ENCODE measurements around the gene RASGRF2.

Gene RASGRF2

DNA sequence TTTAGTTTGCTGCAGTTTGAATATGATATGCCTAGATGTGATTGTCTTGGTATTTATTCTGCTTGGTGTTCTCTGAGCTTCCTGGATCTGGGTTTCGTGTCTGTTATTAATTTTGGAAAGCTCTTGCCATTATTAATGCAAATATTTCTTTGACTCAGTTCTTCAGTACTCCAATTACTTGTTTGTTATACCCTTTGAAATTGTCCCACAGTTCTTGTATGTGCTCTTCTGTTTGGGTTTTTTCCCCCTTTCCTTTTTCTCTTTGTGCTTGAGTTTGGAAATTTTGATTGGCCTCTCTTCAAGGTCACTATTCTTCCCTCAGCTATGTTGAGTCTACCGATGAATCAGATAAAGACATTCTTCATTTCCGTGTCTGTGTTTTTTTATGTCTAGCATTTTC lies 176.4 kb downstream of the RASGRF2 start:
- Histone ChIP-seq H3K79me2 (ENCODE audit: control insufficient read depth, insufficient read depth, low read length, poor library complexity) (no peaks in the 10 kb centered on the region), H3K23ac (ENCODE audit: low read length) (no peak overlapping the region), H2BK12ac (ENCODE audit: low read length) (no peak overlapping the region), H3K9ac (ENCODE audit: low read length) (no peak overlapping the region), H4K91ac (ENCODE audit: low read depth, low read length) (no peak overlapping the region), H3K18ac (ENCODE audit: low read length) (no peak overlapping the region), H3K27me3 (ENCODE audit: insufficient read depth, low read length) (no peaks in the 10 kb centered on the region), H2AK5ac (ENCODE audit: low read length) (no peak overlapping the region), H3K4me2 (ENCODE audit: low read length) (no peak overlapping the region), H2BK5ac (ENCODE audit: low read depth, low read length, poor library complexity) (no peak overlapping the region), H4K8ac (ENCODE audit: low read depth, low read length) (no peak overlapping the region), H3K79me1 (ENCODE audit: low read length) (no peaks in the 10 kb centered on the region), H3K27ac (ENCODE audit: low read depth, low read length) (no peak overlapping the region), H3K9me3 (ENCODE audit: insufficient read depth, low read depth, low read length) (no peaks in the 10 kb centered on the region), H3K36me3 (ENCODE audit: control insufficient read depth in 1 of 2, insufficient read depth in 2 of 2, low read length in 2 of 2) (peaks cover 15 to 32% of the 10 kb centered on the region in 2 experiments), H2AFZ (ENCODE audit: insufficient read depth, low read length, poor library complexity) (no peak overlapping the region), H2BK120ac (ENCODE audit: insufficient read depth, low read length, poor library complexity) (no peak overlapping the region), H3K4me1 (ENCODE audit: control insufficient read depth in 1 of 2, insufficient read depth in 2 of 2, low read length in 2 of 2) (peaks cover 0 to 3% of the 10 kb centered on the region in 2 experiments), H3K14ac (ENCODE audit: low read length) (no peak overlapping the region), H3K4me3 (ENCODE audit: low read depth, low read length) (no peak overlapping the region), H4K12ac (ENCODE audit: low read depth, low read length) (no peak overlapping the region), H3K4ac (ENCODE audit: low read depth, low read length) (no peak overlapping the region)
- DNase-seq = no peak
- WGBS (ENCODE audit: extremely low coverage, insufficient coverage, insufficient read length) = no CpG with 5 or more reads among the region's 3 CpGs

GRCh38 chr5:81137833-81138232 lies 177.7 kb downstream of the RASGRF2 start:
- H3K9me3 ChIP-seq (ENCODE audit: insufficient read depth, low read depth, low read length) = no peaks in the 10 kb centered on the region
- no peak overlapping the region for H4K12ac ChIP-seq (ENCODE audit: low read depth, low read length)
- no peak overlapping the region for H2AK5ac ChIP-seq (ENCODE audit: low read length)
- H3K18ac ChIP-seq (ENCODE audit: low read length) = no peak overlapping the region
- H3K4me3 ChIP-seq (ENCODE audit: low read depth, low read length) = no peak overlapping the region
- H3K14ac ChIP-seq (ENCODE audit: low read length) = no peak overlapping the region
- H3K36me3 ChIP-seq (ENCODE audit: control insufficient read depth in 1 of 2, insufficient read depth in 2 of 2, low read length in 2 of 2) = peaks cover 15 to 29% of the 10 kb centered on the region in 2 experiments
- H3K23ac ChIP-seq (ENCODE audit: low read length) = no peak overlapping the region
- no peak overlapping the region for H2AFZ ChIP-seq (ENCODE audit: insufficient read depth, low read length, poor library complexity)
- H3K9ac ChIP-seq (ENCODE audit: low read length) = no peak overlapping the region
- H4K91ac ChIP-seq (ENCODE audit: low read depth, low read length) = no peak overlapping the region
- no peak for DNase-seq
- no peak overlapping the region for H2BK120ac ChIP-seq (ENCODE audit: insufficient read depth, low read length, poor library complexity)
- no peak overlapping the region for H3K4ac ChIP-seq (ENCODE audit: low read depth, low read length)
- H2BK12ac ChIP-seq (ENCODE audit: low read length) = no peak overlapping the region
- no peak overlapping the region for H3K27ac ChIP-seq (ENCODE audit: low read depth, low read length)
- no peaks in the 10 kb centered on the region for H3K27me3 ChIP-seq (ENCODE audit: insufficient read depth, low read length)
- no peak overlapping the region for H4K8ac ChIP-seq (ENCODE audit: low read depth, low read length)
- H3K79me2 ChIP-seq (ENCODE audit: control insufficient read depth, insufficient read depth, low read length, poor library complexity) = no peaks in the 10 kb centered on the region
- no peak overlapping the region for H3K4me2 ChIP-seq (ENCODE audit: low read length)
- H3K79me1 ChIP-seq (ENCODE audit: low read length) = no peaks in the 10 kb centered on the region
- no peak overlapping the region for H2BK5ac ChIP-seq (ENCODE audit: low read depth, low read length, poor library complexity)
- H3K4me1 ChIP-seq (ENCODE audit: control insufficient read depth in 1 of 2, insufficient read depth in 2 of 2, low read length in 2 of 2) = peaks cover 0 to 3% of the 10 kb centered on the region in 2 experiments
- no CpG with 5 or more reads among the region's 2 CpGs for WGBS (ENCODE audit: extremely low coverage, insufficient coverage, insufficient read length)

DNA sequence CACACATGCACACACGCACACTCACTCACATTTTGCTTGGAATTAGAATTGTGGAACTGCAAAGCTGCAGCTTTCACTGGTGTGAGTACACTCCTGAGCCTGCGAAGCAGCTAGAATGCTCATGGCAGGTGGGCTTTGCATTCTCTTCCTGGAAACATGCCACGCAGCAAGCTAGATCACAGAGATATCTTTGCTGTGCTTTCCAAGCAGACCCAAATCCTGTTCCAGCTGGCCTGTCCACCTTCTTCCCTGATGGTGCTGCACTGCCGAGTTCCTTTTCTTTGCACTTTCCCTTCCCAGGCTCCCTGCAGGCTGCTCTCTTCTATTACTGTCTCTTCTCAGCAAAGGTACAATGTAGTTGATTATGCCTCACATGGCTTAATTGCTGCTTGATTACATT lies 180.3 kb downstream of the RASGRF2 start:
- H2BK120ac ChIP-seq (ENCODE audit: insufficient read depth, low read length, poor library complexity) = no peak overlapping the region
- peaks cover 11 to 21% of the 10 kb centered on the region in 2 experiments for H3K36me3 ChIP-seq (ENCODE audit: control insufficient read depth in 1 of 2, insufficient read depth in 2 of 2, low read length in 2 of 2)
- H3K4ac ChIP-seq (ENCODE audit: low read depth, low read length) = no peak overlapping the region
- H2AK5ac ChIP-seq (ENCODE audit: low read length) = no peak overlapping the region
- peaks cover 0 to 4% of the 10 kb centered on the region in 2 experiments for H3K4me1 ChIP-seq (ENCODE audit: control insufficient read depth in 1 of 2, insufficient read depth in 2 of 2, low read length in 2 of 2)
- no peaks in the 10 kb centered on the region for H3K27me3 ChIP-seq (ENCODE audit: insufficient read depth, low read length)
- DNase-seq = no peak
- no peak overlapping the region for H3K4me2 ChIP-seq (ENCODE audit: low read length)
- H3K4me3 ChIP-seq (ENCODE audit: low read depth, low read length) = no peak overlapping the region
- no peaks in the 10 kb centered on the region for H3K79me2 ChIP-seq (ENCODE audit: control insufficient read depth, insufficient read depth, low read length, poor library complexity)
- H2AFZ ChIP-seq (ENCODE audit: insufficient read depth, low read length, poor library complexity) = no peak overlapping the region
- H4K8ac ChIP-seq (ENCODE audit: low read depth, low read length) = no peak overlapping the region
- H3K27ac ChIP-seq (ENCODE audit: low read depth, low read length) = no peak overlapping the region
- H2BK12ac ChIP-seq (ENCODE audit: low read length) = no peak overlapping the region
- no peak overlapping the region for H3K14ac ChIP-seq (ENCODE audit: low read length)
- no peak overlapping the region for H3K23ac ChIP-seq (ENCODE audit: low read length)
- peaks cover under 1% of the 10 kb centered on the region for H3K79me1 ChIP-seq (ENCODE audit: low read length)
- WGBS (ENCODE audit: extremely low coverage, insufficient coverage, insufficient read length) = no CpG with 5 or more reads among the region's 4 CpGs
- no peak overlapping the region for H4K91ac ChIP-seq (ENCODE audit: low read depth, low read length)
- H3K9me3 ChIP-seq (ENCODE audit: insufficient read depth, low read depth, low read length) = no peaks in the 10 kb centered on the region
- no peak overlapping the region for H2BK5ac ChIP-seq (ENCODE audit: low read depth, low read length, poor library complexity)
- H4K12ac ChIP-seq (ENCODE audit: low read depth, low read length) = no peak overlapping the region
- no peak overlapping the region for H3K9ac ChIP-seq (ENCODE audit: low read length)
- no peak overlapping the region for H3K18ac ChIP-seq (ENCODE audit: low read length)

GRCh38 chr5:81140943-81141342 lies 180.8 kb downstream of the RASGRF2 start:
- Histone ChIP-seq H4K91ac (ENCODE audit: low read depth, low read length) (no peak overlapping the region), H3K18ac (ENCODE audit: low read length) (no peak overlapping the region), H2BK5ac (ENCODE audit: low read depth, low read length, poor library complexity) (no peak overlapping the region), H4K8ac (ENCODE audit: low read depth, low read length) (no peak overlapping the region), H4K12ac (ENCODE audit: low read depth, low read length) (no peak overlapping the region), H3K4ac (ENCODE audit: low read depth, low read length) (no peak overlapping the region), H3K9ac (ENCODE audit: low read length) (no peak overlapping the region), H2AK5ac (ENCODE audit: low read length) (no peak overlapping the region), H3K4me3 (ENCODE audit: low read depth, low read length) (no peak overlapping the region), H3K27me3 (ENCODE audit: insufficient read depth, low read length) (no peaks in the 10 kb centered on the region), H2BK120ac (ENCODE audit: insufficient read depth, low read length, poor library complexity) (no peak overlapping the region), H3K36me3 (ENCODE audit: control insufficient read depth in 1 of 2, insufficient read depth in 2 of 2, low read length in 2 of 2) (peaks cover 12 to 23% of the 10 kb centered on the region in 2 experiments), H3K79me2 (ENCODE audit: control insufficient read depth, insufficient read depth, low read length, poor library complexity) (no peaks in the 10 kb centered on the region), H3K27ac (ENCODE audit: low read depth, low read length) (no peak overlapping the region), H2BK12ac (ENCODE audit: low read length) (no peak overlapping the region), H3K14ac (ENCODE audit: low read length) (no peak overlapping the region), H3K9me3 (ENCODE audit: insufficient read depth, low read depth, low read length) (no peaks in the 10 kb centered on the region), H3K4me2 (ENCODE audit: low read length) (no peak overlapping the region), H3K79me1 (ENCODE audit: low read length) (peaks cover 2% of the 10 kb centered on the region), H2AFZ (ENCODE audit: insufficient read depth, low read length, poor library complexity) (no peak overlapping the region), H3K23ac (ENCODE audit: low read length) (no peak overlapping the region), H3K4me1 (ENCODE audit: control insufficient read depth in 1 of 2, insufficient read depth in 2 of 2, low read length in 2 of 2) (peaks cover 0 to 6% of the 10 kb centered on the region in 2 experiments)
- WGBS (ENCODE audit: extremely low coverage, insufficient coverage, insufficient read length) = no CpG with 5 or more reads among the region's 1 CpG
- DNase-seq = no peak

Data from trophoblast cell (in vitro differentiated cells and primary cell).